ENCODE data around the gene DOCK4.

The DOCK4 gene

GRCh38 chr7:111708072-111708471, 498.1 kb downstream of the DOCK4 start:
- Histone ChIP-seq H3K4ac (ENCODE audit: low read depth in 1 of 2, low read length in 2 of 2) (no peak overlapping the region), H2AK5ac (ENCODE audit: low read length, severe bottlenecking) (no peak overlapping the region), H3K23ac (ENCODE audit: low read length in 2 of 2) (no peak overlapping the region), H3K4me2 (ENCODE audit: low read length, poor library complexity, severe bottlenecking) (no peak overlapping the region), H3K36me3 (ENCODE audit: control insufficient read depth in 1 of 2, insufficient read depth in 2 of 2, low read depth in 1 of 2, low read length in 2 of 2) (no peaks in the 10 kb centered on the region), H4K8ac (ENCODE audit: low read length) (no peak overlapping the region), H3K18ac (ENCODE audit: low read depth in 1 of 2, low read length in 2 of 2) (no peak overlapping the region), H2BK120ac (ENCODE audit: low read depth, low read length) (no peak overlapping the region), H3K4me3 (ENCODE audit: insufficient read depth in 1 of 2, low read depth in 1 of 2, low read length in 2 of 2) (no peak overlapping the region), H2BK15ac (ENCODE audit: low read depth, poor library complexity, severe bottlenecking) (no peak overlapping the region), H3K79me1 (replicated peaks; ENCODE audit: low read length, poor library complexity, severe bottlenecking) (no peaks in the 10 kb centered on the region), H2BK5ac (ENCODE audit: low read depth, low read length, poor library complexity, severe bottlenecking) (no peak overlapping the region), H3K9ac (ENCODE audit: low read length) (no peak overlapping the region), H3K9me3 (ENCODE audit: control insufficient read depth, low read length) (peaks cover 3% of the 10 kb centered on the region), H3K4me1 (ENCODE audit: control insufficient read depth, insufficient read depth, low read depth, low read length) (peaks cover 3% of the 10 kb centered on the region), H2AFZ (ENCODE audit: low read depth, low read length) (no peak overlapping the region), H3K14ac (ENCODE audit: low read length in 2 of 2) (no peak overlapping the region), H2BK12ac (ENCODE audit: low read length in 2 of 2) (no peak overlapping the region), H3K27ac (ENCODE audit: low read length, poor library complexity, severe bottlenecking) (no peak overlapping the region), H4K91ac (ENCODE audit: low read length) (no peak overlapping the region), H3K27me3 (ENCODE audit: control insufficient read depth in 1 of 2, insufficient read depth in 1 of 2, low read length in 2 of 2) (no peaks in the 10 kb centered on the region)
- WGBS = 86% methylated on average over 3 of the region's 4 CpGs
- no peak for DNase-seq

GRCh38 chr7:111705807-111706206, 500.4 kb downstream of the DOCK4 start:
- Histone ChIP-seq H3K9ac (ENCODE audit: low read length) (no peak overlapping the region), H3K79me1 (replicated peaks; ENCODE audit: low read length, poor library complexity, severe bottlenecking) (no peaks in the 10 kb centered on the region), H3K4ac (ENCODE audit: low read depth in 1 of 2, low read length in 2 of 2) (no peak overlapping the region), H2BK12ac (ENCODE audit: low read length in 2 of 2) (no peak overlapping the region), H2BK120ac (ENCODE audit: low read depth, low read length) (no peak overlapping the region), H3K27ac (ENCODE audit: low read length, poor library complexity, severe bottlenecking) (no peak overlapping the region), H3K4me2 (ENCODE audit: low read length, poor library complexity, severe bottlenecking) (no peak overlapping the region), H4K8ac (ENCODE audit: low read length) (no peak overlapping the region), H3K14ac (ENCODE audit: low read length in 2 of 2) (no peak overlapping the region), H2BK15ac (ENCODE audit: low read depth, poor library complexity, severe bottlenecking) (no peak overlapping the region), H2AFZ (ENCODE audit: low read depth, low read length) (no peak overlapping the region), H3K4me1 (ENCODE audit: control insufficient read depth, insufficient read depth, low read depth, low read length) (peaks cover under 1% of the 10 kb centered on the region), H3K36me3 (ENCODE audit: control insufficient read depth in 1 of 2, insufficient read depth in 2 of 2, low read depth in 1 of 2, low read length in 2 of 2) (no peaks in the 10 kb centered on the region), H4K91ac (ENCODE audit: low read length) (no peak overlapping the region), H3K4me3 (ENCODE audit: insufficient read depth in 1 of 2, low read depth in 1 of 2, low read length in 2 of 2) (no peak overlapping the region), H2AK5ac (ENCODE audit: low read length, severe bottlenecking) (no peak overlapping the region), H2BK5ac (ENCODE audit: low read depth, low read length, poor library complexity, severe bottlenecking) (no peak overlapping the region), H3K9me3 (ENCODE audit: control insufficient read depth, low read length) (peaks cover 3% of the 10 kb centered on the region), H3K27me3 (ENCODE audit: control insufficient read depth in 1 of 2, insufficient read depth in 1 of 2, low read length in 2 of 2) (no peaks in the 10 kb centered on the region), H3K18ac (ENCODE audit: low read depth in 1 of 2, low read length in 2 of 2) (no peak overlapping the region), H3K23ac (ENCODE audit: low read length in 2 of 2) (no peak overlapping the region)
- DNase-seq = no peak
- WGBS = 87% methylated on average over 5 of the region's 5 CpGs

DNA sequence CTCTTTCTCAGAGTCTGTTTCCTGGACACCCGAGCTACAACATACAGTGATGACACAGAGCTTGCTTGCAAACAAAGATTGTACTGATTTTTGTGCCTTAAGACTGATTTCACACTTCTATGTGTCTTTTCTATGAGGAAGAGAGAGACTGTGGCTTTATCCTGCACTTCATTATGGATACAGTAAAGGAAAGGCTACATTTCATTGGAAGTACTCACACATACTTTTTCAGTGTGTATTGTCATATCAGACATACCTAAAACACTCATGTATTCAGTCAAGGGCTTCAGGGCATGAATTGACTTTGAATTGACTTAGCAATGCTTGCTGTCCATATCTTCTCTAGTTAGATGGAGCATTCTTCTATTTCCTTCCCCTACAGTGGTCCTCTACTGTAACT, 508.4 kb downstream of the DOCK4 start:
- Histone ChIP-seq H2AFZ (ENCODE audit: low read depth, low read length) (no peak overlapping the region), H3K4me2 (ENCODE audit: low read length, poor library complexity, severe bottlenecking) (no peak overlapping the region), H3K4ac (ENCODE audit: low read depth in 1 of 2, low read length in 2 of 2) (no peak overlapping the region), H2AK5ac (ENCODE audit: low read length, severe bottlenecking) (no peak overlapping the region), H3K4me3 (ENCODE audit: insufficient read depth in 1 of 2, low read depth in 1 of 2, low read length in 2 of 2) (no peak overlapping the region), H3K14ac (ENCODE audit: low read length in 2 of 2) (no peak overlapping the region), H3K36me3 (ENCODE audit: control insufficient read depth in 1 of 2, insufficient read depth in 2 of 2, low read depth in 1 of 2, low read length in 2 of 2) (no peaks in the 10 kb centered on the region), H2BK120ac (ENCODE audit: low read depth, low read length) (no peak overlapping the region), H4K91ac (ENCODE audit: low read length) (no peak overlapping the region), H3K79me1 (replicated peaks; ENCODE audit: low read length, poor library complexity, severe bottlenecking) (no peaks in the 10 kb centered on the region), H2BK12ac (ENCODE audit: low read length in 2 of 2) (no peak overlapping the region), H3K27me3 (ENCODE audit: control insufficient read depth in 1 of 2, insufficient read depth in 1 of 2, low read length in 2 of 2) (no peaks in the 10 kb centered on the region), H3K4me1 (ENCODE audit: control insufficient read depth, insufficient read depth, low read depth, low read length) (no peaks in the 10 kb centered on the region), H2BK5ac (ENCODE audit: low read depth, low read length, poor library complexity, severe bottlenecking) (no peak overlapping the region), H3K9ac (ENCODE audit: low read length) (no peak overlapping the region), H2BK15ac (ENCODE audit: low read depth, poor library complexity, severe bottlenecking) (no peak overlapping the region), H3K9me3 (ENCODE audit: control insufficient read depth, low read length) (no peaks in the 10 kb centered on the region), H3K23ac (ENCODE audit: low read length in 2 of 2) (no peak overlapping the region), H3K27ac (ENCODE audit: low read length, poor library complexity, severe bottlenecking) (no peak overlapping the region), H3K18ac (ENCODE audit: low read depth in 1 of 2, low read length in 2 of 2) (no peak overlapping the region), H4K8ac (ENCODE audit: low read length) (no peak overlapping the region)
- no peak for DNase-seq
- WGBS = 71% methylated on average over 1 of the region's 1 CpG

GRCh38 chr7:111694376-111694775, 511.8 kb downstream of the DOCK4 start:
- 31% methylated on average over 1 of the region's 2 CpGs for WGBS
- H3K14ac ChIP-seq (ENCODE audit: low read length in 2 of 2) = no peak overlapping the region
- H3K23ac ChIP-seq (ENCODE audit: low read length in 2 of 2) = no peak overlapping the region

More at GRCh38 chr7:111694376-111694775, 511.8 kb downstream of the DOCK4 start:
- Histone ChIP-seq H2BK120ac (ENCODE audit: low read depth, low read length) (no peak overlapping the region), H3K79me1 (replicated peaks; ENCODE audit: low read length, poor library complexity, severe bottlenecking) (no peaks in the 10 kb centered on the region), H2AK5ac (ENCODE audit: low read length, severe bottlenecking) (no peak overlapping the region), H3K4me3 (ENCODE audit: insufficient read depth in 1 of 2, low read depth in 1 of 2, low read length in 2 of 2) (no peak overlapping the region), H2BK12ac (ENCODE audit: low read length in 2 of 2) (no peak overlapping the region), H3K9ac (ENCODE audit: low read length) (no peak overlapping the region), H3K4me1 (ENCODE audit: control insufficient read depth, insufficient read depth, low read depth, low read length) (no peaks in the 10 kb centered on the region), H3K4me2 (ENCODE audit: low read length, poor library complexity, severe bottlenecking) (no peak overlapping the region), H3K4ac (ENCODE audit: low read depth in 1 of 2, low read length in 2 of 2) (no peak overlapping the region), H3K36me3 (ENCODE audit: control insufficient read depth in 1 of 2, insufficient read depth in 2 of 2, low read depth in 1 of 2, low read length in 2 of 2) (no peaks in the 10 kb centered on the region), H2AFZ (ENCODE audit: low read depth, low read length) (no peak overlapping the region), H3K18ac (ENCODE audit: low read depth in 1 of 2, low read length in 2 of 2) (no peak overlapping the region), H2BK5ac (ENCODE audit: low read depth, low read length, poor library complexity, severe bottlenecking) (no peak overlapping the region), H3K27ac (ENCODE audit: low read length, poor library complexity, severe bottlenecking) (no peak overlapping the region), H4K91ac (ENCODE audit: low read length) (no peak overlapping the region), H2BK15ac (ENCODE audit: low read depth, poor library complexity, severe bottlenecking) (no peak overlapping the region), H3K27me3 (ENCODE audit: control insufficient read depth in 1 of 2, insufficient read depth in 1 of 2, low read length in 2 of 2) (no peaks in the 10 kb centered on the region), H3K9me3 (ENCODE audit: control insufficient read depth, low read length) (no peaks in the 10 kb centered on the region), H4K8ac (ENCODE audit: low read length) (no peak overlapping the region)
- no peak for DNase-seq
